Measurements from ENCODE around the gene ATP8B1. TPM values are rescaled to one million over a fixed set of nuclear protein-coding genes. Genes with fewer than 3 reads are reported as not detected.
"Not testable (repeated sequence)": the region's sequence is repeated elsewhere in the genome, so short reads cannot be mapped to it uniquely, and the experiment has no call there.

Gene ATP8B1
- total RNA-seq, 1 experiment from 2014 or later = 5.6 TPM

- TF ChIP-seq NFYB (CRISPR knock-in tag; conservative IDR thresholded peaks at IDR 0.05; ENCODE audit: low read depth) (no peak), MLX (CRISPR knock-in tag; IDR thresholded peaks at IDR 0.05) (no peak), MYBL2 (CRISPR knock-in tag; IDR thresholded peaks at IDR 0.05) (no peak), ZNF263 (CRISPR knock-in tag; IDR thresholded peaks at IDR 0.05; ENCODE audit: low read depth) (no peak), SMAD4 (CRISPR knock-in tag; IDR thresholded peaks at IDR 0.05) (no peak), NR3C1 (CRISPR knock-in tag; conservative IDR thresholded peaks at IDR 0.05; ENCODE audit: low read depth) (no peak), ETV6 (CRISPR knock-in tag; IDR thresholded peaks at IDR 0.05) (peak; percentile 58; the same call in 1 of the 2 replicates), MXD4 (CRISPR knock-in tag; IDR thresholded peaks at IDR 0.05; ENCODE audit: borderline replicate concordance) (no peak), ATF1 (CRISPR knock-in tag; IDR thresholded peaks at IDR 0.05) (no peak), ZNF532 (CRISPR knock-in tag; IDR thresholded peaks at IDR 0.05; ENCODE audit: borderline replicate concordance) (no peak), ZNF121 (CRISPR knock-in tag; IDR thresholded peaks at IDR 0.05) (no peak), RORB (CRISPR knock-in tag; IDR thresholded peaks at IDR 0.05) (no peak), HMGA2 (CRISPR knock-in tag; IDR thresholded peaks at IDR 0.05) (no peak), ZNF317 (CRISPR knock-in tag; IDR thresholded peaks at IDR 0.05; ENCODE audit: borderline replicate concordance, low read depth) (no peak), JUN (CRISPR knock-in tag; IDR thresholded peaks at IDR 0.05) (no peak), ZSCAN18 (CRISPR knock-in tag; IDR thresholded peaks at IDR 0.05) (no peak)
Observed at GRCh38 chr18:57803103-57803969, at the start of gene ATP8B1 (continued).

- ChIA-PET CTCF (interaction anchor here (1.4 kb wide), 1 partner anchor 10 kb away, joined by 3 read pairs; no protein-coding TSS in a partner anchor), POLR2A (no interaction called here)
- Mint-ChIP-seq H3K9me3 (no peaks in the 10 kb centered on the region), H3K4me3 (no peak overlapping the region), H3K36me3 (no peaks in the 10 kb centered on the region), H3K4me1 (no peaks in the 10 kb centered on the region), H3K27ac (no peak overlapping the region), H3K27me3 (ENCODE audit: low read depth) (no peaks in the 10 kb centered on the region)
- ATAC-seq (no peak), DNase-seq (ENCODE audit: low spot score) (no peak)
- no peak for TF ChIP-seq PRDM15 (CRISPR knock-in tag; IDR thresholded peaks at IDR 0.05)
- no peak for TF ChIP-seq PRRX2 (CRISPR knock-in tag; IDR thresholded peaks at IDR 0.05)
- no peak for TF ChIP-seq STAT6 (CRISPR knock-in tag; conservative IDR thresholded peaks at IDR 0.05; ENCODE audit: low read depth)
- no peak for TF ChIP-seq SP1 (CRISPR knock-in tag; conservative IDR thresholded peaks at IDR 0.05)
Observed at GRCh38 chr18:57850063-57850462, 46.9 kb upstream of the ATP8B1 start.

GRCh38 chr18:57848374-57848773, 45.3 kb upstream of the ATP8B1 start:
- CTCF ChIA-PET; H3K4me3 Mint-ChIP-seq; H3K36me3 Mint-ChIP-seq; H3K27me3 Mint-ChIP-seq (ENCODE audit: low read depth); POLR2A ChIA-PET; ATAC-seq; DNase-seq (ENCODE audit: low spot score); H3K27ac Mint-ChIP-seq; H3K4me1 Mint-ChIP-seq; H3K9me3 Mint-ChIP-seq: not testable (repeated sequence)
